NT2/D1 (cell line): ENCODE data around the gene SHISA7.

ENCODE experiments used
- SUZ12 ChIP-seq: IDR thresholded peaks from 2 replicates; pipeline ENCODE4 v1.6.1; 2011; ENCODE audit not compliant: insufficient read length, insufficient read depth; ENCODE audit errors: extremely low read depth
- YY1 ChIP-seq: IDR thresholded peaks from 2 replicates; pipeline ENCODE4 v1.6.1; 2011; ENCODE audit not compliant: insufficient read length, insufficient read depth
- ZNF274 ChIP-seq: IDR thresholded peaks from 2 replicates; pipeline ENCODE4 v1.6.1; 2011; ENCODE audit warnings: mild to moderate bottlenecking, low read depth, low read length

DNA sequence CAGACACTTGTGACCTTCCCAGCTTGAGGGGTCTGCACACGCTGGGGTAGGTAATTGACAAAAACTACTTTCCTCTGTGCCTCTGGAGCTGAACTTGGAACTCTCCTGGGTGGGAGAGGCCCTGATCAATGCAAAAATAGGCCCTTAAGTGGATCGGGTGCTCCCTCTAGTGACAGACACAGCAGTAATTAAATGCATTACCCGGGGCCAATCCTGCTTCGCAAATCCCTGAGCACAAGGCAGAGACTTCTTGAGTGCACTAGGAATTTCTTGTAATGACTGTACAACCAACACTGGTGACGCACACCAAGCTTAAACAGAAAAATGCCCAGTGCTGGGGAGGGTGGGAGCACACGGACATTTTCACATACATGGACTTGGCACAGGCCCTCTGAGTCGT, 24.9 kb downstream of the SHISA7 start:
- no peak for TF ChIP-seq ZNF274
- no peak for TF ChIP-seq YY1
- no peak for TF ChIP-seq SUZ12
